Stimulated activated CD4-positive, alpha-beta T cell treated with anti-CD3 and anti-CD28 coated beads, Interleukin-1b, Interleukin-23, amount 100 ng/mL, for 1 hour (primary cell): Measurements from ENCODE around the gene TRAF3.

Experiments
- DNase-seq, 2 donors: peaks; one replicate each; pipeline ENCODE4 v3.0.0-alpha.2; 2020; ENCODE audit warnings: low read depth in 2 of 2

The TRAF3 gene

DNA sequence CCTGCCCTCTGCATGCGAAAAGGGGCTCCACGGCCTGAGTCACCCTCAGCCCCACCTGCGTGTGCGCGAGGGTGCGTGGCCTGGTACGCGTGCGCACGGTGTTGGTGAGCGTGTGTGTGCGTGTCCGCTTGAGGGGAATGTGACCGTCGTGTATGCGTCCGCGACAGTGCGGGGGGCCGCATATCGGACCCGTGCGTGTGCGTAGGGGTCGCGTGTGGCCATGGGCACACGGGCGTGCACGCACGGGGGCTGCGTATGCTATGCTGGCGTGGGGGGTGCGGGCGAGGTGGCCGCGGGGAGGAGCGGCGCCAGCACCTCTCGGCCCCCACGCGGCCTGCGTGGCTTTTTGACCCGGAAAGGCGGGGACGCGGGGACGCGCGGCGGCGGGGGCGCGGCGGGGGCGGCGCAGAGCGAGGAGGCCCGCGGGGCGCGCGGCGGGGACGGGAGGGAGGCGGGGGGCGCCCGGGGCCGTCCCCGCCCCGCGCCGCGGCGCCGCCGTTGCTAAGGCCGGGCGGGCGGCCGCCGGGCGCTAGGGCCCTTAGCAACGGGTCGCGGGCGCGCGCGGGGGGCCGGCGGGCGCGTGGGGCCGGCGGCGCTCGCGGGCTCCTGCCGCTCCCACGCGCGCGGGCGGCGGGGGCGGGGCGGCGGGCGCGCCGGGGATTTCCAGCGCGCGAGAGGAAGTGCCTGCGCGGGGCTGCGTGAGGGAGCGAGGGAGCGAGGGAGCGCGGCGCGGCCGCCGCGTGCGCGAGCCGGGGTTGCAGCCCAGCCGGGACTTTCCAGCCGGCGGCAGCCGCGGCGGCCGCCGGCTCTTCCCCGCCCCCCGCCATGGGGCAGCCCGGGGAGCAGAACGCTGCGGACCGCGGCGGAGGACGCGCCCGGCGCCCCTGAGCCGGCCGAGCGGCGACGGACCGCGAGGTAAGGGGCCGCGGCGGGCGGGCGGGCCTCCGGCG lies at the start of gene TRAF3:
Gene TRAF3, plus strand, starts transcription at position 689 of the 950 bp plus-strand sequence. CDS start 92,753 bp downstream, outside the sequence.
- peak; percentile 67 to 76 for DNase-seq

GRCh38 chr14:102728501-102728900 lies 48.7 kb upstream of the TRAF3 start:
- no peak for DNase-seq

GRCh38 chr14:102729268-102729667 lies 48.0 kb upstream of the TRAF3 start:
- DNase-seq: no peak

- DNase-seq: no peak
These were observed 47.4 kb upstream of the TRAF3 start for GRCh38 chr14:102729825-102730224.

DNA sequence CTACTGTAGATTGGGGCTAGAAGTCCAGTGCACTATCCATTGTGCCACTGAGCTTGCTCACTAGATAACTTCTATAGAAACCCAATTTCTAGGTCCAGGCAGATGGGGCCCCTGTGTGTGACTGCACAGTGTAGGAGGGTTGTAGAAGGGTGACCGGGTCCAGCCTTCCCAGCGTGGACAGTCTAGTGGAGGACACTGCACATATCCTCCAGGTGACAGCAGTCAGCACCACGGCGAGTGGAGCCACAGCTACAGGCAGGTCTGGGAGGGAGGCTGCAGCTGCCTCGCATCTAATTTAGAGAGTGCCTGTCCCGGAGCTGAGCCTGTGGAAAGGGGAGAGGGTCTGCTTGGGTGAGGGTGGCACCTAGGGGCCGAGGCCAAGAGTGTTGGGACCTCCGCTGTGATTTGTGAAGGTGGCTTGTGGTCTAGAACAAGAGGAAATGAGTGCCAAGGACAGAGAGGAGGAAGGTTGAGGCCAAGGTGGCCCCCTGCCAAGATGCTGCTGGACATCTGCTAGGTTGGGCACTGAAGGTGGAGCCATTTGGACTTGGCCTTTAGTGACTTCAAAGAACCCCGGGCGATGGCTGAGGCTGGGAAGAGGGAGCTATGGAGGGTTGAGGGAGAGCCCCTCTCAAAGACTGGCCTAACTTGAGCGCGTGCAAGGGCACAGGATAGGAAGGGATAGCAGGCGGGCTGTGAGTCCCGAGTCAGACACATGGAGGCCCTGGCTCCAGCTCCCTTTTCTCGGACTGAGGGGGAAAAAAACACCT lies 46.0 kb upstream of the TRAF3 start:
- no peak for DNase-seq

- DNase-seq: no peak
These were observed 45.1 kb upstream of the TRAF3 start for GRCh38 chr14:102731871-102732800.

GRCh38 chr14:102732924-102733323 lies 44.3 kb upstream of the TRAF3 start:
- DNase-seq: no peak

DNA sequence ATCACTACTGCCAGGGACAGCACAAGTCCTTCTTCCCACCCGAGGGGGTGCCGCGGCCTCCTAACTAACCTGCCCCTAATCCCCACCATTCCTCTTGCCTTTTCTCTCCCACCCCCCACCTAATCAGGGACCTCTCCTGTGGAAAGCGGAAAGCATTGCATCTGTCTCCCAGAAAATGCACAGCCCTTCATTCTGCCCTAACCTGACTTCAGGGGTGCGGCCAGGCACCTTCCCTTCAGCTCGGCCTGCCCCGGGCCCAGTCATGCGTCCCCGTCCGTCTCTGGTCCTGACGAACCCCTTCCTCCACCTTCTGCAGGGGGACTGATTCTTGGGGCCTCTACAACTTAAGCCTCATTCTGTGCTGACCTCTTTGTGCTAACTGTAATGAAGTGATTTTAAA lies 43.9 kb upstream of the TRAF3 start:
- no peak for DNase-seq

DNA sequence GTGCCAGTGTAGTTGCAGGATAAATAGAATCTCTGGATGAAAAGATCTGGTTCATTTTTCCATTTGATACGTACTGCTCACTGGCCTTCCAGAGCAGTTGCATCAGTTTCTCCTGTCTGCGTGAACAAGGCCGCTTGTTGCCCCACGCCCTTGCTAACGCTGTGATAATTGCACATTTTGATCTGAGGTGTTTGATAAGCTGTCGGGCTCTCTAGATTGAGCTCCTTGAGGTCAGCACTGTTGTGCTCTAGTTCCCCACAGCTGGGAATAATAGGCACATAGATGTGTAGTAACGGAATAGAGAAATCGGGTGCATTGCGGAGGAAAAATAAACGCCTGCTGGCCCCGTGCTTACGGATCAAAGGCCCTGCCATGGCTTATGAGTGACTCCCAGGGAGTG lies 42.8 kb upstream of the TRAF3 start:
- no peak for DNase-seq

DNA sequence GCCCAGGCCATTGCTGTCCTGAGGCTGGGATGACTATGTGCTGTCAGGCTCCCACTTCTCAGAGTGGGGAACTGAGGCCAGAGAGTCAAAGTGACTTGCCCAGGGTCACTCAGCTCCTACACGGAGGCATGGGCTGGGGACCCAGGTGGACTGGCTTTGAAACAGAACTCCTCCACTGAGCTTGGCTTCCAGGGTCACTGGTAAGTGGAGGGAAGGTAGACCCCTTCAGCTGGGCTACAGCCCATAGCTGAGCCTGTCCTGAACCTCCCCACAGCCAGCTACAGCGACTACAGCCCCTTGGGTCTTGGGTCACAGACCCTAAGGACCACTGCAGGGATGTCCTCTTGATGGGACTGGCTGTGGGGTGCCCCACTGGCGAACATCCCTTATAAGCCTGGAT lies 40.3 kb upstream of the TRAF3 start:
- no peak for DNase-seq

GRCh38 chr14:102737402-102738372 lies 39.6 kb upstream of the TRAF3 start:
- no peak for DNase-seq

- no peak for DNase-seq
These were observed 38.7 kb upstream of the TRAF3 start for GRCh38 chr14:102738373-102739189.

GRCh38 chr14:102739190-102739469 lies 38.1 kb upstream of the TRAF3 start:
- no peak for DNase-seq

DNA sequence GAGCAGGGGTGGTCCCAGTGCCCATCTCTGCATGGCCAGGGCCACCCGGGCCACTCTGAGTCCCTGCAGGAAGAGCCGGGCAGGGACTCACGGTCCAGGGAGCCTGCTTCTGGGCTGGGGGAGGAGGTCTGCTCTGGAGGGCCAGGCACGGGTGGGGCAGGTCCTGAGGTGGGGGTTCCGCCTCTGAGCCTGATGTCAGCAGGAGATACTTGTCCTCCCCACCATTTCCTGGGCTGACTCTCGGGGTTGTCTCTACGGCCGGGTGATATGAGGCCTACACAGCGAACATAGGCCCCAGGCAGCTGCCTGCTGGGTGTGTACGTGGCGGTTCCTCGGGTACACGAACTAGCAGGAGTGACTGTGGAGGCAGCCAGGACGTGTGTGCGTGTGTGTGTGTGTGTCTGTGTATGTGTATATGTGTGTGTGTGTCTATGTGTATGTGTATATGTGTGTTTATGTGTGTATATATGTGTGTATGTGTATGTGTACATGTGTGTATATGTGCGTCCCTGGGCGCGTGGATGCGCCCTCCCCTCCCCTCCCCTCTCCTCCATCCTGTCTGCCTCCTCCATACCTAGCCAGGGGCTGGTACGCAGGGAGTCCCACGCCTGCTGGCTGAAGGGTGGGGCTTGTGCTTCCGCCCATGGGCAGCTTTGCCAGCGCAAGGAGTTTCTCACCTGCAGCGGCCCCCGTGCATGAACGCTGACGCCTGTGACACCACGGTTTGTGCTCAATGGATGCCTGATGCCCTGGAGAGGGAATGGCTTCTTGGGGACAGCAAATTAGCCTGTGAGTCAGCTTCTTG lies 30.4 kb upstream of the TRAF3 start:
- no peak for DNase-seq

DNA sequence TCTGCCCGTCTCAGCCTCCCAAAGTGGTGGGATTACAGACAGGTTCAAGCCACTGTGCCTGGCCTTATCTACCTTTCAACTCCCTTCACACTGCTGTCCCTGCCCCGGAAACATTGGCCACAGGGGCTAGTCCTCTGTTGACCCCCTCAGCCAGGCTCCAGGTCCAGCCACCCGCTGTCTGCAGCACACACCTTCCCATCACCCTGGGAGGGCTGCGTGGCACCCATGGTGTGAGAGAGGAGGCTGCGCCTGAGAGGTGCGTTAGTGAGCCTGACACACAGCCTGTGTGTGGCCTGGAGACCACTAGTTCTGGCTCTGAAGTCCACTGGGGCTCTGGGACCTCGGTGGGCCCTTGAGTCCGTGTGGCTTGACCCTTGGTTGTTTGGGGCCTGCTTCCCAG lies 28.4 kb upstream of the TRAF3 start:
- DNase-seq: no peak

GRCh38 chr14:102749393-102750305 lies 27.6 kb upstream of the TRAF3 start:
- no peak for DNase-seq

GRCh38 chr14:102750376-102750775 lies 26.9 kb upstream of the TRAF3 start:
- DNase-seq: no peak

- no peak for DNase-seq
These were observed 26.2 kb upstream of the TRAF3 start for GRCh38 chr14:102751088-102751487.
